GM13976 (cell line): ENCODE results near the gene SLC39A11.
"Not testable (repeated sequence)": the region's sequence is repeated elsewhere in the genome, so short reads cannot be mapped to it uniquely, and the experiment has no call there.

Experiments used
- DNase-seq: peaks from one replicate; pipeline ENCODE4 v3.0.0; 2012; ENCODE audit warnings: low spot score
- CTCF ChIP-seq: IDR thresholded peaks from 2 replicates; pipeline ENCODE4 v1.5.1; 2012; ENCODE audit warnings: borderline replicate concordance, mild to moderate bottlenecking; ENCODE audit not compliant: insufficient read depth; ENCODE audit errors: extremely low read depth, missing control alignments, control extremely low read depth
- in situ Hi-C: fragments of 300-500 bp; cut with MboI; formaldehyde crosslinking; loops from one replicate; pipeline ENCODE4 v1.12.0; 2022; ENCODE audit warnings: low sequenced_read_pairs, mixed read lengths, inconsistent platforms; ENCODE audit not compliant: unreplicated experiment

The SLC39A11 gene

GRCh38 chr17:72995008-72995656 is 97.4 kb downstream of the SLC39A11 start:
- TF ChIP-seq CTCF = no peak
- DNase-seq = no peak
- in situ Hi-C loops = loop anchor here (25.0 kb wide), 1 partner anchor 433 kb away; no protein-coding TSS in a partner anchor

- not testable (repeated sequence) for DNase-seq
- in situ Hi-C loops = loop anchor here (25.0 kb wide), 1 partner anchor 431 kb away; no protein-coding TSS in a partner anchor
Measured at GRCh38 chr17:72992783-72993467, 99.6 kb downstream of the SLC39A11 start.

GRCh38 chr17:72991651-72992050 is 100.8 kb downstream of the SLC39A11 start:
- in situ Hi-C loops = loop anchor here (25.0 kb wide), 1 partner anchor 429 kb away; no protein-coding TSS in a partner anchor
- no peak for TF ChIP-seq CTCF
- DNase-seq = no peak

- in situ Hi-C loops = loop anchor here (10.0 to 25.0 kb wide), 2 partner anchors 166 to 427 kb away; no protein-coding TSS in a partner anchor
- no peak for TF ChIP-seq CTCF
- no peak for DNase-seq
Measured at GRCh38 chr17:72989074-72989610, 103.3 kb downstream of the SLC39A11 start.

GRCh38 chr17:72988451-72988850 is 104.0 kb downstream of the SLC39A11 start:
- no peak for TF ChIP-seq CTCF
- in situ Hi-C loops = loop anchor here (10.0 to 25.0 kb wide), 2 partner anchors 166 to 426 kb away; no protein-coding TSS in a partner anchor
- DNase-seq = no peak

- in situ Hi-C loops = loop anchor here (10.0 to 25.0 kb wide), 2 partner anchors 168 to 425 kb away; no protein-coding TSS in a partner anchor
- TF ChIP-seq CTCF = no peak
- no peak for DNase-seq
Measured at GRCh38 chr17:72987166-72987565, 105.3 kb downstream of the SLC39A11 start.

- peak; percentile 84 for TF ChIP-seq CTCF
- DNase-seq = peak; percentile 87
- in situ Hi-C loops = loop anchor here (10.0 to 25.0 kb wide), 2 partner anchors 169 to 424 kb away; no protein-coding TSS in a partner anchor
Measured at GRCh38 chr17:72985882-72986720, 106.4 kb downstream of the SLC39A11 start.
